GM12878 (cell line): ENCODE measurements around the gene MBD5. TPM values are rescaled to one million over a fixed set of nuclear protein-coding genes. Genes with fewer than 3 reads are reported as not detected.

Experiments used
- CTCF ChIP-seq, 3 experiments: IDR thresholded peaks in 2 of 3; conservative IDR thresholded peaks in 1 of 3; 2 replicates each; pipeline ENCODE4 v1.5.1; 2011; ENCODE audit warnings: low read depth in 3 of 3, low read length in 3 of 3, mild to moderate bottlenecking in 3 of 3, control low read depth in 2 of 3, moderate library complexity in 2 of 3, inconsistent platforms in 1 of 3, mixed read lengths in 1 of 3; ENCODE audit not compliant: control insufficient read depth in 2 of 3, insufficient read depth in 1 of 3; ENCODE audit errors: extremely low read depth in 1 of 3
- CUX1 ChIP-seq: IDR thresholded peaks from 2 replicates; pipeline ENCODE4 v1.6.1; 2012; ENCODE audit warnings: improper control_type of control experiment, low read depth, low read length; ENCODE audit not compliant: insufficient replicate concordance
- DPF2 ChIP-seq: fragments of 450-650 bp; IDR thresholded peaks from 2 replicates; pipeline ENCODE4 v1.6.1; 2017; ENCODE audit warnings: mild to moderate bottlenecking
- E2F8 ChIP-seq: fragments of 450-650 bp; IDR thresholded peaks from 2 replicates; pipeline ENCODE4 v1.6.1; 2018; ENCODE audit warnings: mild to moderate bottlenecking, low read depth, moderate library complexity; ENCODE audit not compliant: partially characterized antibody
- HDAC2 ChIP-seq: fragments of 200-600 bp; sonication (generic); IDR thresholded peaks from 2 replicates; pipeline ENCODE4 v1.6.1; 2017
- HDGF ChIP-seq: fragments of 450-650 bp; IDR thresholded peaks from 2 replicates; pipeline ENCODE4 v1.6.1; 2016; ENCODE audit warnings: antibody characterized with exemption
- NFXL1 ChIP-seq: fragments of 450-650 bp; IDR thresholded peaks from 2 replicates; pipeline ENCODE4 v1.6.1; 2017; ENCODE audit warnings: antibody characterized with exemption, mild to moderate bottlenecking, borderline replicate concordance
- PML ChIP-seq: IDR thresholded peaks from 2 replicates; pipeline ENCODE4 v1.6.1; 2012; ENCODE audit warnings: low read length, inconsistent platforms
- RAD51 ChIP-seq: fragments of 450-650 bp; IDR thresholded peaks from 2 replicates; pipeline ENCODE4 v1.6.1; 2016; ENCODE audit warnings: moderate library complexity, mild to moderate bottlenecking, inconsistent platforms
- RB1 ChIP-seq: fragments of 450-650 bp; formaldehyde crosslinking; IDR thresholded peaks from 2 replicates; pipeline ENCODE4 v1.6.1; 2017; ENCODE audit warnings: mild to moderate bottlenecking, borderline replicate concordance
- STAT1 ChIP-seq: fragments of 450-650 bp; conservative IDR thresholded peaks from 2 replicates; pipeline ENCODE4 v1.6.1; 2014; ENCODE audit warnings: antibody characterized with exemption, mild to moderate bottlenecking
- YBX1 ChIP-seq: fragments of 450-650 bp; IDR thresholded peaks from 2 replicates; pipeline ENCODE4 v1.6.1; 2016; ENCODE audit warnings: antibody characterized with exemption
- YY1 ChIP-seq: IDR thresholded peaks from 2 replicates; pipeline ENCODE4 v1.6.1; 2011; ENCODE audit warnings: low read depth, mild to moderate bottlenecking, low read length
- ZNF622 ChIP-seq: fragments of 450-650 bp; IDR thresholded peaks from 2 replicates; pipeline ENCODE4 v1.6.1; 2017; ENCODE audit warnings: mild to moderate bottlenecking, inconsistent platforms
- ZNF687 ChIP-seq: fragments of 450-650 bp; IDR thresholded peaks from 2 replicates; pipeline ENCODE4 v1.6.1; 2017; ENCODE audit warnings: mild to moderate bottlenecking, moderate library complexity
- polyA plus RNA-seq, 11 experiments: library from polyadenylated mRNA; depleted of rRNA in 4 of 11; unstranded in 6 of 11; stranded (reverse) in 5 of 11; fragments of >200 nt; fragmentation: Nextera tagmentation in 4 of 11; fragmentation: Illumina TruSeq in 1 of 11; extraction: Ambion mirVana in 4 of 11; extraction: Trizol in 1 of 11; gene quantifications; 1 replicate in 1 of 11; 2 replicates in 10 of 11; pipeline versions ENCODE4 v1.2.1 to v1.2.3, GENCODE V29; 2011 to 2016; ENCODE audit warnings: inconsistent platforms in 2 of 11, missing spikeins in 2 of 11, low read depth in 1 of 11
- total RNA-seq, 4 experiments: library from RNA; depleted of rRNA in 3 of 4; stranded (reverse); fragments of >200 nt in 3 of 4; fragmentation: Illumina TruSeq in 1 of 4; extraction: Trizol in 1 of 4; gene quantifications; 2 replicates each; pipeline versions ENCODE4 v1.2.1 to v1.2.3, GENCODE V29; 2013 to 2021

Gene MBD5
- total and polyA plus RNA-seq, 10 of the 15 experiments (the other 5 are each of a cell fraction or from before 2014, with no cell fraction given), result 7.4 to 58.0 (median 21.2) TPM

GRCh38 chr2:148509288-148509902, 488.5 kb downstream of the MBD5 start (continued):
- TF ChIP-seq PML (no peak), ZNF622 (no peak), RB1 (0 out of 2 replicates have a peak, but pooled peaks have one; percentile 44), RAD51 (no peak), DPF2 (peak; percentile 30; the same call in 1 of the 2 replicates), HDAC2 (no peak), ZNF687 (no peak), E2F8 (no peak), HDGF (no peak), YY1 (peak; percentile 87), CTCF (IDR thresholded peaks at IDR 0.05 in 2 of 3, conservative IDR thresholded peaks at IDR 0.05 in 1 of 3; ENCODE audit: control insufficient read depth in 2 of 3, extremely low read depth in 1 of 3, insufficient read depth in 1 of 3, low read depth in 3 of 3, low read length in 3 of 3) (peak; percentile 97 to 99 (median 99); a peak in 5 of 6 replicates), CUX1 (no peak), NFXL1 (no peak), YBX1 (no peak), STAT1 (0 out of 2 replicates have a peak, but pooled peaks have one; percentile 43)
